GM13977 (cell line): ENCODE results near the gene OSBPL2.
A peak's percentile ranks its signal among the peaks of the same experiment; 100 is the strongest.

Experiments
- DNase-seq: peaks from one replicate; pipeline ENCODE4 v3.0.0; 2012; ENCODE audit warnings: low spot score
- in situ Hi-C: fragments of 300-500 bp; cut with MboI; formaldehyde crosslinking; loops from one replicate; pipeline ENCODE4 v1.12.0; 2022; ENCODE audit warnings: low sequenced_read_pairs, low pct_unique_long_range_greater_than_20kb, mixed read lengths, inconsistent platforms; ENCODE audit not compliant: unreplicated experiment
- TF ChIP-seq, protein P1 (sequence below): IDR thresholded peaks from 2 replicates; pipeline ENCODE4 v1.5.1; 2012; ENCODE audit warnings: mild to moderate bottlenecking, control low read depth; ENCODE audit not compliant: insufficient read depth; ENCODE audit errors: extremely low read depth, missing control alignments

OSBPL2 gene

DNA sequence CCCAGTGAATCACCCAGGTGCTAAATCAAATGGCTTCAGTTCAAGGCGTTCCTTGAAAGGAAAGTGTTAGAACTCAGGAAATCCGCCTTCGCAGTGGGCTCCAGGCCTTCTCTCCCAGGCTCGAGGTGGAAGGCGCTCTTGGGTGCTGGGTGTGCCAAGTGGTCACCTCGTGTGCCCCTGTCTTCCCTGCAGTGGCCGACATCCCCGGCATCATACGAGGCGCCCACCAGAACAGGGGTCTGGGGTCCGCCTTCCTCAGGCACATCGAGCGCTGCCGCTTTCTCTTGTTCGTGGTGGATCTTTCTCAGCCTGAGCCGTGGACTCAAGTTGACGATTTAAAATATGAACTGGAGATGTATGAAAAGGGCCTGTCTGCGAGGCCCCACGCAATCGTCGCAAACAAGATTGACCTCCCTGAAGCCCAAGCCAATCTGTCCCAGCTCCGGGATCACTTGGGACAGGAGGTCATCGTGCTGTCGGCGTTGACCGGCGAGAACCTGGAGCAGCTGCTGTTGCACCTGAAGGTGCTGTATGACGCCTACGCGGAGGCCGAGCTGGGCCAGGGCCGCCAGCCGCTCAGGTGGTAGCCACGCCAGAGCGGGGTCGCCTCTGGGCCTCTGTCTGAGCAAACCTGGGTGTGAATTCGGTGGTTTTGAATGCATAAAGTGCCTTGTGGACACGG, 37.7 kb upstream of the OSBPL2 start:
- DNase-seq, result no peak
- TF ChIP-seq, protein P1, sequence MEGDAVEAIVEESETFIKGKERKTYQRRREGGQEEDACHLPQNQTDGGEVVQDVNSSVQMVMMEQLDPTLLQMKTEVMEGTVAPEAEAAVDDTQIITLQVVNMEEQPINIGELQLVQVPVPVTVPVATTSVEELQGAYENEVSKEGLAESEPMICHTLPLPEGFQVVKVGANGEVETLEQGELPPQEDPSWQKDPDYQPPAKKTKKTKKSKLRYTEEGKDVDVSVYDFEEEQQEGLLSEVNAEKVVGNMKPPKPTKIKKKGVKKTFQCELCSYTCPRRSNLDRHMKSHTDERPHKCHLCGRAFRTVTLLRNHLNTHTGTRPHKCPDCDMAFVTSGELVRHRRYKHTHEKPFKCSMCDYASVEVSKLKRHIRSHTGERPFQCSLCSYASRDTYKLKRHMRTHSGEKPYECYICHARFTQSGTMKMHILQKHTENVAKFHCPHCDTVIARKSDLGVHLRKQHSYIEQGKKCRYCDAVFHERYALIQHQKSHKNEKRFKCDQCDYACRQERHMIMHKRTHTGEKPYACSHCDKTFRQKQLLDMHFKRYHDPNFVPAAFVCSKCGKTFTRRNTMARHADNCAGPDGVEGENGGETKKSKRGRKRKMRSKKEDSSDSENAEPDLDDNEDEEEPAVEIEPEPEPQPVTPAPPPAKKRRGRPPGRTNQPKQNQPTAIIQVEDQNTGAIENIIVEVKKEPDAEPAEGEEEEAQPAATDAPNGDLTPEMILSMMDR, result no peak
- in situ Hi-C loops, result no loop called here

DNA sequence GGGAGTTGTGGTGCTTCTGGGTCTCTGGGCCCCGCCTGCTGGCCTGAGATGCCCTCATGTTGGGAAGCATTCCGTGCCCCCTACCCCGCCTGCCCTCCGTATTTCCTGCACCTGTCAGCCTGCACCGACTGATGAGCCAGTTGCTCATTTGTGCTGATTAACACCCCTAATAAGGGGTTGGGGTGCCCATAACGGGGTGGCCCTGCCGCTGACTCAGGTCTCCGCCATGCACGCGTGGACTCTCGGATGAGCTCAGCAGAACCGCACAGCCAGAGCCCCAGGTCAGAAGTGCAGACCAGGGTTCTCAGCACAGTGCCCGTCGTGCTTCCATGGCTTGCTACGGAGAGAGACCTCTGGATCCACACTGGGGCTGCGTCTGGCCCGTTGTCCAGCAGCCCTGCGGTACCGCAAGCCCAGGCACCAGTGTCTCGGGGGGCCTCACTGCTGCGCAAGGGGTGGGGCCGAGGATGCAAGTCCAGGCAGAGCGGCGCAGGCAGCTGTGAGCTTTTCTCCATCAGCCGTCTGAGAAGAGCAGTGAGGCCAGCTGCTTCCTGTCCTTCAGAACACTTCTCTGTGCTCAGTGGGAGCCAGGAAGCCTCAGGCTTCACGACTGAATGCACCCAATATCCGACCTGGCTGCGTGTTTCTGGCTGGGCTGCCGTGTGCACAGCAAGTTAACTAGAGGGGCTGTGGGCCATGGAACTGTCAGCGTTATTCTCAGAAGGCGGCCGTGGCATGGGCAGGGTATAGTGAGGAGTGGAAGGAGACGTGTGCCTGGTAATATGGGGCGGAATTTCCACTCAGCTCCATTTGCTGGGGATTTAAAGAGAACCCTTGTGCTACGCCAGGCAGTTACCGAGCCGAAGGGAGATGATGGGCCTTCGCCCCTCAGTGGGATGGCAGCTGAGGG, 36.9 kb upstream of the OSBPL2 start:
- TF ChIP-seq, protein P1, result no peak
- in situ Hi-C loops, result no loop called here
- peak; percentile 68 for DNase-seq

DNA sequence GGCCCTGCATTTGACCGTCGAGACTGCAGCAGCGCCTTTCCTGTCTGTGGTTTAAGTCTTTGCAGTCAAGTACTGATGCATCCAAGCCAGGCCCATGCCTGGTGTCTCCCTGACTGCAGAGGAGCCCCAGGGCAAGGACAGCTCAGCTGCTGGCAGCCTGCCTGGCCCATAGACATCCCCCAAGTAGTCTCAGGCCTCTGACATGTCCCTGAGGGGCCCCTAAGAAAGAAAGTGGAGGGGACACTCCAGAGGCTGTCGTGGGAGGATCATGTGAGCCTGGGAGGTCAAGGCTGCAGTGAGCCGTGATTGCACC, 36.3 kb upstream of the OSBPL2 start:
- TF ChIP-seq, protein P1, result no peak
- in situ Hi-C loops, result no loop called here
- DNase-seq, result no peak

DNA sequence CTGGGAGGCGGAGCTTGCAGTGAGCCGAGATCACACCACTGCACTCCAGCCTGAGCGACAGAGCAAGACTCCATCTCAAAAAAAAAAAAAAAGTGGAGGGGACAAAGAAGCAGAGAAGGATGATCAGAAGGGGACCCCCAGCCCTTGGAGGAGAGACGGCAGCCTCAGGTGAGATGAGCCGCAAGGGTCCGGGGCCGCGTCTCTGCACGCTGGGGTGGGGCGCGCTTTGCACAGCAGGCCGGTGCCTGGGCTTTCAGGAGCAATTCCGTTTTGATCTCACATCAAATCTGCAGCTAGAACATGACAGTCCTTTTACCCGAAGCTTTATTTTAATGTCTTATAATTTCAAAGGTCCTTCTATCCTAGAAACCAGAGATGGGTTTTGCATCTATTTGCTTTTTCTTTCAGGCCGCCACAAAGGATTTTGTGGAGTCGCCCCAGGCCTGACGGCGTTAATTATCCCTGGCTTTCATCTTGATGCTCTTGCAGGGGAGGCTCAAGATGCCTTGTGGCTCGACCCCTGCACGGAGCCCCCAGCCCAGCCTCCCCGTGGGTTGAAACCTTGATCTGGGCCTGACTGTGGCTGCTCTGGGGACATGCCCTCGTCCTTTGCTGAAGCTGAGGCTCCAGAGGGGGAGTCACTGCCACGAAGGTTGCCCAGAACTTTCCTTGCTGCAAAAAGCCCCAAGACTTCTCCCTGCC, 35.5 kb upstream of the OSBPL2 start:
- no peak for DNase-seq
- in situ Hi-C loops, result no loop called here

DNA sequence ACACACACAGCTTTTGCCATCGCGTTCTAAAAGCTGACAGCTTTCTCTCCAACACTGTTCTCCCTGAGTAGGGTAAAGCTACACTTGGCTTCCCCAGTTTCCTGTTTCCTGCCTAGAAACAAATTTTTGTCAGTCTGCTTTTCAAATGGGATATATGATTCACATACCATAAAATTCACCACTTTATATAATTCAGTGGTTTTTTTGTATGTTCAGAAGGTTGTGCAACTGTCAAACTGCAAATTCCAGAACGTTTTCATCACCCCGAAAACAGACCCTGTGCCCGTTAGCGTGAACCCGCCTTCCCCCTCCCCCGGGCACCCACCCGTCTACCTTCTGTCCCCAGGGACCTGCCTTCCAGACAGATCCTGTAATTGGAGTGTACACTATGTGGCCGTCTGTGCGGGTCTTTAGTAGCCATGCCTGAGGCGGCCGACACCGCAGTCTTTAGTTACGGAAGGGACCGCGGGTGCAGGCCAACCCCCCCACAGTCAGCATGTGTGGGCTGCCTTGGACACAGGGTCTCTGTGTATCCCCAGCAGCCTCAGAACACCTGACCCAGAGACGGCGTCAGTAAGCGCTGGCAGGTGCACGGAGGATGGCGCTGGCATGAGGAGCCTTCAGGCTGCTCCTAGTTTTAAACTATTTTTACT, 34.8 kb upstream of the OSBPL2 start:
- TF ChIP-seq, protein P1, result no peak
- DNase-seq, result no peak
- in situ Hi-C loops, result no loop called here

More for the DNA sequence above, 35.5 kb upstream of the OSBPL2 start:
- TF ChIP-seq, protein P1, result no peak

DNA sequence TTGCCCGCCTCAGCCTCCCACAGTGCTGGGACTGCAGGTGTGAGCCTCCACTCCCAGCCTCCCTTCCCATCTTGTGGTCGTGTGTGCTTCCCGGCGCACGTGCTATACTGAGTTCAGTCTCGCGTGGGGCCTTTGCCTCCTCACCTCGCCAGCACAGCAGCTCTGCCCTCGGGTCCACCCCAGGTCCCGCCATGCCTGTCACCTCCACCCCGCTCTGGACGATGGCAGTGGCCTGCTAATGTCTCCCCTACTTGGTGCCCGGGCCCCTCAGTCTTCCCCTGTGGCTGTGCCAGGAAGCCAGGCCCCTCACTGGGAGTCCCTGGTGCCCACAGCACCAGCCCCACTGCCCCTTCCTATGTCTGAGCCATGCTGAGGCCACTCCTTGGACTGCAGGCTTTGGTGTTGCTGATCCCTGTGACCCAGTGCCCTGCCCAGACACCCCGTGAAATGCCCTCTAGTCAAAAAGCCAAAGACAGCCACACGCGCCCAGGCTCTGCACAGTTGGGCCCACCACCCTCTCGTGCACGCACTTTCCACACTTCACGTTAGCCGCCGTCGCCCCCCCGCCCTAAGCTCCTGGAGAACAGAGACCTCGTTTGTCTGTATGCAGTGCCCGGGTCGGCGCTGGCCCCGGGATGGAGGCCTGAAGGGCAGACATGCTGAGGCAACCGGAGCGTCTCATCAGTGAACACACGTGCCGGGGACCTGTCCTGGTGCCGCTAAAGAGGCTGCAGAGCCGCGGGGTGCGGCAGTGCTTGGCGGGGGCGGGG, 32.5 kb upstream of the OSBPL2 start:
- TF ChIP-seq, protein P1, result no peak
- in situ Hi-C loops, result no loop called here

More for the DNA sequence above, 32.5 kb upstream of the OSBPL2 start:
- no peak for DNase-seq
